PFSK-1 (cell line): ENCODE measurements around the gene AGL.

Source experiments
- FOXP2 ChIP-seq: optimal IDR thresholded peaks from 2 replicates; pipeline ENCODE3; 2011; ENCODE audit warnings: borderline replicate concordance, control low read depth, inconsistent platforms; ENCODE audit not compliant: insufficient read depth; ENCODE audit errors: extremely low read length, extremely low read depth
- POLR2AphosphoS5 ChIP-seq: IDR thresholded peaks from 2 replicates; pipeline ENCODE4 v1.6.1; 2012; ENCODE audit warnings: low read depth, mild to moderate bottlenecking, control low read depth, low read length, moderate library complexity
- SIN3A ChIP-seq: IDR thresholded peaks from 2 replicates; pipeline ENCODE4 v1.6.1; 2012; ENCODE audit warnings: mild to moderate bottlenecking, low read length, moderate library complexity, borderline replicate concordance; ENCODE audit not compliant: insufficient read depth
- TAF1 ChIP-seq: IDR thresholded peaks from 2 replicates; pipeline ENCODE4 v1.6.1; 2012; ENCODE audit warnings: low read length, control low read depth, borderline replicate concordance; ENCODE audit not compliant: insufficient read depth
- TF ChIP-seq, protein P1 (sequence below), 2 experiments: IDR thresholded peaks; 2 replicates each; pipeline versions ENCODE4 v1.6.1 to v1.8.0; 2011 to 2012; ENCODE audit warnings: low read depth in 2 of 2, low read length in 2 of 2, control low read depth in 1 of 2, inconsistent platforms in 1 of 2, mild to moderate bottlenecking in 1 of 2, moderate library complexity in 1 of 2; ENCODE audit not compliant: insufficient read depth in 1 of 2

DNA sequence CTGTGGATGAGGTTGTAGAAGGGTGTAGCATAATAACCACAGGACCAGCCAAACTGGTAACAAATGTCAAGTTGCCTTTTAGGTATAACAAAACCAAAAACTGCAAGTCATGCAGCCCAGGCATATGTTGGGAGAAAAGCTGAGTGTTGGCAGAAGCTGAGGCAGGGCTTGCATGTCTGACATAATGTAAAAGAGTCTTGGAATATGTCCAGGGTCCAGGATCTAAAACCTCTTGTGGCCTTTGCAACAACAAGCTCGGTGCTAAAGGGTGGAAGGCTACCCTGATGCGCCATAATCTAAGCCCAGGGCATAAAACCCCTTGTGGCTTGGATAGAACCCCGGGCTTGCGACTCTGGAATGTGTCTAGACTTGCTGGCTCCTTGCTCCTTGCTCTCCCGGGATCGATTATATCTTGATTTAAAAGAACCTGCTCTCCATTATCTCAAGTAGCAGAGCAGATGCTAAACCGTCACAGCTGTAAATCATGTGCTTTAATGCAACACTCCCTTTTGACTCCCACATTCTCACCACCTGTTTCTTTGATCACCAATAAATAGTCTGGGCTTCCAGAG is 93.1 kb downstream of the AGL start:
- no peak for TF ChIP-seq POLR2AphosphoS5
- TF ChIP-seq SIN3A, result no peak
- TF ChIP-seq TAF1, result no peak
- TF ChIP-seq, protein P1, sequence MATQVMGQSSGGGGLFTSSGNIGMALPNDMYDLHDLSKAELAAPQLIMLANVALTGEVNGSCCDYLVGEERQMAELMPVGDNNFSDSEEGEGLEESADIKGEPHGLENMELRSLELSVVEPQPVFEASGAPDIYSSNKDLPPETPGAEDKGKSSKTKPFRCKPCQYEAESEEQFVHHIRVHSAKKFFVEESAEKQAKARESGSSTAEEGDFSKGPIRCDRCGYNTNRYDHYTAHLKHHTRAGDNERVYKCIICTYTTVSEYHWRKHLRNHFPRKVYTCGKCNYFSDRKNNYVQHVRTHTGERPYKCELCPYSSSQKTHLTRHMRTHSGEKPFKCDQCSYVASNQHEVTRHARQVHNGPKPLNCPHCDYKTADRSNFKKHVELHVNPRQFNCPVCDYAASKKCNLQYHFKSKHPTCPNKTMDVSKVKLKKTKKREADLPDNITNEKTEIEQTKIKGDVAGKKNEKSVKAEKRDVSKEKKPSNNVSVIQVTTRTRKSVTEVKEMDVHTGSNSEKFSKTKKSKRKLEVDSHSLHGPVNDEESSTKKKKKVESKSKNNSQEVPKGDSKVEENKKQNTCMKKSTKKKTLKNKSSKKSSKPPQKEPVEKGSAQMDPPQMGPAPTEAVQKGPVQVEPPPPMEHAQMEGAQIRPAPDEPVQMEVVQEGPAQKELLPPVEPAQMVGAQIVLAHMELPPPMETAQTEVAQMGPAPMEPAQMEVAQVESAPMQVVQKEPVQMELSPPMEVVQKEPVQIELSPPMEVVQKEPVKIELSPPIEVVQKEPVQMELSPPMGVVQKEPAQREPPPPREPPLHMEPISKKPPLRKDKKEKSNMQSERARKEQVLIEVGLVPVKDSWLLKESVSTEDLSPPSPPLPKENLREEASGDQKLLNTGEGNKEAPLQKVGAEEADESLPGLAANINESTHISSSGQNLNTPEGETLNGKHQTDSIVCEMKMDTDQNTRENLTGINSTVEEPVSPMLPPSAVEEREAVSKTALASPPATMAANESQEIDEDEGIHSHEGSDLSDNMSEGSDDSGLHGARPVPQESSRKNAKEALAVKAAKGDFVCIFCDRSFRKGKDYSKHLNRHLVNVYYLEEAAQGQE (IDR thresholded peaks at IDR 0.05; ENCODE audit: insufficient read depth in 1 of 2, low read depth in 2 of 2, low read length in 2 of 2), result no peak
- no peak for TF ChIP-seq FOXP2
